T1000 (cell line): ENCODE measurements around the gene ENKUR.

Experiments
- DNase-seq: peaks from one replicate; lab custom pipeline; 2025; ENCODE audit warnings: mixed read lengths; lab: John Stamatoyannopoulos, UW

The ENKUR gene

GRCh38 chr10:24947304-24948097 lies 68.5 kb downstream of the ENKUR start:
- no peak for DNase-seq

GRCh38 chr10:24944512-24945255 lies 71.3 kb downstream of the ENKUR start:
- no peak for DNase-seq

DNA sequence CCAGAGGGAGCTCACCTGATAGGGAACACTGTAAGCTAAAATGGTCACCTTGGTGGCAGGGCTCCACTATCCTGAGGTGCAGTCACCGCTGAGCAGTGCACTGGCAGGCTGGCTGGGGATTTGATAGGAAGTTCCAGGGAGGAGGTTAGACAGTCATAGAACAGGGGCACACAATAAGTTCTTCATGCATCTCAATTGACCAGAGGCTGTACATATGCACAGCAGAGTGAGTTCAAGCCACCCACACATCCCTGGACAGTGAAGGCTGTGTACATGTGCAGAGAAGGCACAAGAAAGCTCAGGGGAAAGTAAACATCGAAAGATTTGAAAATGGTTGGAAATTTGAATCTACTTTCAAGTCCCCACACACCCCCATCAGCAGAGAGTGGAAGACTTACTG lies 77.4 kb downstream of the ENKUR start:
- DNase-seq = no peak

DNA sequence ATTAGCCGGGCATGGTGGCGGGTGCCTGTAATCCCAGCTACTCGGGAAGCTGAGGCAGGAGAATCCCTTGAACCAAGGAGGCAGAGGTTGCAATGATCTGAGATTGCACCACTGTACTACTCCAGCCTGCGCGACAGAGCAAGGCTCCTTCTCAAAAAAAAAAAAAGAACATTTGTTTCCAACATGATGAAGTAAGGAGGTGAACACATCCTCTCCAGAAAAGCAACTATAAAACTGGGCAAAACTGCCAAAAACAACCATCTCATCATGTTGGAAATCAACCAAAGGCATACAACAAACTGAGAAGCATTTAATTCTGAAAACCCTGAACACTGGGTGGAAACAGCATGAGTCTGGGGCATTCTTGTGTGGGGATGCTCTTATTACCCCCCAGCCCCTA lies 77.9 kb downstream of the ENKUR start:
- DNase-seq = no peak

- no peak for DNase-seq
Observed at GRCh38 chr10:24935504-24936292, 80.3 kb downstream of the ENKUR start.
